Esophagus squamous epithelium (tissue), 4 donors: Measurements from ENCODE around the gene TLK2.
"Not testable (repeated sequence)": the region's sequence is repeated elsewhere in the genome, so short reads cannot be mapped to it uniquely, and the experiment has no call there.

Experiments
- CTCF ChIP-seq, 6 experiments: fragments of 450-650 bp in 4 of 6; fragments of 200-600 bp in 2 of 6; sonication (generic) in 2 of 6; IDR thresholded peaks; one replicate each; pipeline ENCODE4 v1.5.1; 2016 to 2019; ENCODE audit warnings: antibody characterized with exemption in 6 of 6, mild to moderate bottlenecking in 4 of 6, moderate library complexity in 4 of 6
- POLR2A ChIP-seq, 4 donors: fragments of 450-650 bp; IDR thresholded peaks; one replicate each; pipeline ENCODE4 v1.6.1; 2017; ENCODE audit warnings: antibody characterized with exemption in 4 of 4, mild to moderate bottlenecking in 4 of 4, moderate library complexity in 3 of 4

GRCh38 chr17:62507191-62507836, 28.7 kb downstream of the TLK2 start:
- TF ChIP-seq CTCF, POLR2A (IDR thresholded peaks at IDR 0.05): not testable (repeated sequence)
